Brain microvascular endothelial cell (primary cell): Measurements from ENCODE around the gene LIME1.

Experiments
- DNase-seq: peaks from one replicate; pipeline ENCODE4 v3.0.0-alpha.2; 2020
- H3K27ac ChIP-seq: fragments of 250-450 bp; sonication (Bioruptor Pico); 2 replicates; pipeline ENCODE4 v1.5.1; 2020; ENCODE audit warnings: mild to moderate bottlenecking, moderate library complexity
- H3K27me3 ChIP-seq: fragments of 250-450 bp; sonication (Bioruptor Pico); replicated peaks from 2 replicates; pipeline ENCODE4 v1.5.1; 2020; ENCODE audit warnings: mild to moderate bottlenecking
- H3K36me3 ChIP-seq: fragments of 250-450 bp; sonication (Bioruptor Pico); replicated peaks from 2 replicates; pipeline ENCODE4 v1.5.1; 2020; ENCODE audit warnings: mild to moderate bottlenecking
- H3K4me3 ChIP-seq: 2 replicates; pipeline ENCODE4 v1.5.1; 2011; ENCODE audit warnings: low read depth, mild to moderate bottlenecking, control low read depth, low read length, moderate library complexity
- CTCF ChIP-seq: IDR thresholded peaks from 2 replicates; pipeline ENCODE4 v1.5.1; 2011; ENCODE audit warnings: low read depth, mild to moderate bottlenecking, moderate library complexity, low read length, control low read depth, inconsistent platforms; ENCODE audit errors: missing control alignments
- in situ Hi-C: cut with HindIII; loops from 2 replicates; pipeline ENCODE4 v1.10.0; 2017; ENCODE audit warnings: low sequenced_read_pairs, low pct_ligation_motif_present

LIME1 gene

GRCh38 chr20:63750807-63751470, 14.5 kb downstream of the LIME1 start:
- no peak overlapping the region for H3K27ac ChIP-seq
- DNase-seq = no peak
- in situ Hi-C loops = no loop called here
- no peaks in the 10 kb centered on the region for H3K36me3 ChIP-seq
- no peaks in the 10 kb centered on the region for H3K27me3 ChIP-seq
- no peak for TF ChIP-seq CTCF
- no peak overlapping the region for H3K4me3 ChIP-seq

DNA sequence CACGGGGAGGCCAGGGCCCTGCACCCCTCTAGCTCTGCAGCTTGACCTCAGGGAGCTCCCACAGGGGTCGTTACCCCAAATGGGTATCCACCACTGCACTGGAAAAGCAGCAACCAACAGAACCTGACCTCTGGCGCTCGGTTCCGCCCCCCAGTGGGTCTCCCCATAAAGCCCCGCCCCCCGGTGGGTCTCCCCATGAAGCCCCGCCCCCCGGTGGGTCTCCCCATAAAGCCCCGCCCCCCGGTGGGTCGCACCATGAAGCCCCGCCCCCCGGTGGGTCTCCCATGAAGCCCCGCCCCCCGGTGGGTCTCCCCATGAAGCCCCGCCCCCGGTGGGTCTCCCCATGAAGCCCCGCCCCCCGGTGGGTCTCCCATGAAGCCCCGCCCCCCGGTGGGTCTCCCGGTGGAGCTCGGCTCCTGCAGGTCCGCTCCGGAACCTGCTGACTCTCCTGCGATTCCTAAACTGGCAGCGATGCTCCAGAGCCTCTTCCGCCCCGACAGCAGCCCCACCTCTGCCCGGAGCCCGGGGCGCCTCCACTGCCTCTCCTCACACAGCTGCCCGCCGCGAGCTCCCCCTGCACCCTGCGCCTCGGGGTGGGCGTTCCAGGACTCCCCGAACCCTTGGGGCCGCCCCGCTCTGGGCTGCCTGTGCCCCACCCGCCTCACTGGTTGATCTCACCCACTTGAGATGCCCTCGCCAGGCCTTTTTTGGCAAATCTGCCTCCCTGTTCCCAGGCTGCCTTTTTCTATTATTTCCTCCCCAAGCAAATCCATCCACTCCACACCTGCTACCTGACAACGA, 15.2 kb downstream of the LIME1 start:
- H3K27ac ChIP-seq = no peak overlapping the region
- no peak overlapping the region for H3K4me3 ChIP-seq
- no peaks in the 10 kb centered on the region for H3K36me3 ChIP-seq
- DNase-seq = no peak
- no peak for TF ChIP-seq CTCF
- no peaks in the 10 kb centered on the region for H3K27me3 ChIP-seq
- in situ Hi-C loops = no loop called here

DNA sequence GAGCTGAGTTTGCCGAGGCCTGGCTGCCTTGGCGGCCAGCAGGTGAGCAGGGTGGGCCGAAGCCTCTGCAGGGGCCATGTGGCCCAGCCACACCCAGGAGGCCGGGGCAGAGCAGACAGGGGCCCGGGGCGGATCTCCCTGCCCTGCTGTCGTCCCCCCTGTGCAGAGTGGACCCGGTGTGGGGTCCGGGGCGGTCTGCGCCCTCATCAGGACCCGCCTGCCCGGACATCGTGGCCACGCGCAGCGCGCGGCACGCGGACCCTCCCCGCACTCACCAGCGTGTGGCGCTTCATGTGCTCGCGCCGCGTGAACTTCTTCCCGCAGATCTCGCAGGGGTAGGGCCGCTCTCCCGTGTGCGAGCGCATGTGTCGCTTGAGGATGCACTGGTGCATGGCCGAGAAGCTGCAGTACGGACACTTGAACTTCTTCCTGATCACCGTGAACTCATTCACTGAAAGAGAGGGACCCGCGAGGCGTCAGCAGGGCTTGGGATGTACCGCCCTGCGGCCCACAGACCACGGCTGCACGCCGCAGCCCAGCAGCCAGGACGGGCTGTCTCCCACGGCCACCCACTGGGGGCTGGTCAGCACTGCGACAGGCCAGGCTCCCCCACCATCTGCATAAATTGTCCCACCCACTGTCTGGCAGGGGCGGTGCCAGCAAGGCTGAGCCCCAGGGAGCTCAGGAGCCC, 16.1 kb downstream of the LIME1 start:
- H3K27ac ChIP-seq = no peak overlapping the region
- in situ Hi-C loops = no loop called here
- no peak for DNase-seq
- H3K4me3 ChIP-seq = no peak overlapping the region
- H3K36me3 ChIP-seq = no peaks in the 10 kb centered on the region
- no peaks in the 10 kb centered on the region for H3K27me3 ChIP-seq
- no peak for TF ChIP-seq CTCF

DNA sequence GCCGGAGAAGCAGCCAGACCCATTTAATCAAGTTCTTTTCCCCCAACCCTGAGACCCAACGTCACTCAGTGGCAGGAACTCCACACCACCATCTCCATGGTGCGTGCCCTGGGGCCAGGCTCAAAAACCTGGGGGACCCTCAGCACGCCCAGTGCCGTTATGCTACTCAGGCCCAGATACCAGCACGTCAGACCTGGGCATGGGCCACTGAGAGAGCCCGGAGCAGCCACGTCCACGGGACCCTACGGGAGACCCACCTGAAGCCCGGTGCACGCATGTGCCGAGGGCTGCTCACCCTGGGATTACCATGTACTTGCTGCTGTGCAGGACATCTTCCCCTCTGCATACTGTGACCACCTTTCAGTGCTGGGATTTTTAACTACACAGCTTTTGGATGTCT, 16.9 kb downstream of the LIME1 start:
- H3K27me3 ChIP-seq = no peaks in the 10 kb centered on the region
- H3K4me3 ChIP-seq = no peak overlapping the region
- no peaks in the 10 kb centered on the region for H3K36me3 ChIP-seq
- H3K27ac ChIP-seq = no peak overlapping the region
- in situ Hi-C loops = no loop called here
- TF ChIP-seq CTCF = no peak
- DNase-seq = no peak

GRCh38 chr20:63754008-63754407, 17.5 kb downstream of the LIME1 start:
- H3K36me3 ChIP-seq = no peaks in the 10 kb centered on the region
- TF ChIP-seq CTCF = no peak
- no peak for DNase-seq
- in situ Hi-C loops = no loop called here
- H3K4me3 ChIP-seq = no peak overlapping the region
- no peak overlapping the region for H3K27ac ChIP-seq
- no peaks in the 10 kb centered on the region for H3K27me3 ChIP-seq
